HCT116 (cell line): ENCODE results near the gene RNASEH2A. TPM values are rescaled to one million over a fixed set of nuclear protein-coding genes. Genes with fewer than 3 reads are reported as not detected.
"Not testable (repeated sequence)": the region's sequence is repeated elsewhere in the genome, so short reads cannot be mapped to it uniquely, and the experiment has no call there.

Experiments
- ATAC-seq: fragments of 200-7000 bp; cut with Tn5 transposase; 2 replicates; pipeline ENCODE4 v1.9.1; 2020; ENCODE audit warnings: mild to moderate bottlenecking, moderate library complexity
- BruUV-seq: library from RNA; stranded (reverse); fragments of 400-500 nt; replicated peaks from 2 replicates; lab custom pipeline; 2021; lab: Mats Ljungman, UMichigan
- CTCF ChIA-PET: fragments of 300-600 bp; sonication (Branson Sonifier 250); formaldehyde crosslinking; loops from one replicate; lab custom pipeline; 2021; ENCODE audit warnings: antibody characterized with exemption; lab: Charles Lee
- POLR2A ChIA-PET: fragments of 300-600, 350-600 bp; sonication (Branson Sonifier 250); formaldehyde crosslinking; loops from one replicate; lab custom pipeline; 2021; ENCODE audit warnings: antibody characterized with exemption; lab: Charles Lee
- RAD21 ChIA-PET, 2 experiments: fragments of 300-600 bp; sonication (Branson Sonifier 250); formaldehyde crosslinking; loops; one replicate each; lab custom pipeline; 2023; ENCODE audit warnings: low total read pairs in 2 of 2; ENCODE audit not compliant: uncharacterized antibody in 2 of 2, unreplicated experiment in 2 of 2, low non-redundant PET in 1 of 2; lab: Charles Lee
- DNase-seq: peaks from one replicate; pipeline ENCODE4 v3.0.0-alpha.2; 2010; ENCODE audit warnings: low read depth, low spot score
- H2AFZ ChIP-seq: fragments of 200-600 bp; shearing (Covaris generic), sonication (generic); 2 replicates; pipeline ENCODE4 v1.6.1; 2017; ENCODE audit warnings: low read depth, mixed run types, mixed read lengths, antibody characterized with exemption, low read length; ENCODE audit not compliant: poor library complexity, severe bottlenecking
- H3K27ac ChIP-seq: 2 replicates; pipeline ENCODE4 v1.5.1; 2012; ENCODE audit warnings: low read depth, low read length
- H3K27me3 ChIP-seq: fragments of 200-600 bp; sonication (generic); 2 replicates; pipeline ENCODE4 v1.6.1; 2016; ENCODE audit warnings: mixed run types, low read length, mixed read lengths; ENCODE audit not compliant: insufficient read depth
- H3K36me3 ChIP-seq, 2 experiments: fragments of 200-500 bp in 1 of 2; fragments of 200-600 bp in 1 of 2; sonication (Bioruptor generic) in 1 of 2; sonication (generic) in 1 of 2; 2 replicates each; pipeline versions ENCODE4 v1.5.1 to v1.6.1; 2014 to 2016; ENCODE audit warnings: low read length in 2 of 2, inconsistent platforms in 1 of 2, mixed read lengths in 1 of 2, mixed run types in 1 of 2; ENCODE audit not compliant: insufficient read depth in 2 of 2, control insufficient read depth in 1 of 2
- H3K4me1 ChIP-seq, 2 experiments: fragments of 200-600 bp in 1 of 2; sonication (generic) in 1 of 2; 2 replicates each; pipeline versions ENCODE4 v1.5.1 to v1.6.1; 2012 to 2017; ENCODE audit warnings: low read length in 2 of 2, inconsistent platforms in 1 of 2, mild to moderate bottlenecking in 1 of 2, mixed read lengths in 1 of 2, mixed run types in 1 of 2, moderate library complexity in 1 of 2; ENCODE audit not compliant: insufficient read depth in 2 of 2, control insufficient read depth in 1 of 2
- H3K4me2 ChIP-seq: fragments of 200-600 bp; sonication (generic); 2 replicates; pipeline ENCODE4 v1.6.1; 2017; ENCODE audit warnings: mixed run types, low read length, mixed read lengths
- H3K4me3 ChIP-seq, 2 experiments: fragments of 200-600 bp in 1 of 2; sonication (generic) in 1 of 2; replicated peaks in 1 of 2; 2 replicates each; pipeline ENCODE4 v1.5.1; 2011 to 2016; ENCODE audit warnings: low read length in 2 of 2, control low read depth in 1 of 2, low read depth in 1 of 2, mild to moderate bottlenecking in 1 of 2, mixed read lengths in 1 of 2, mixed run types in 1 of 2
- H3K79me2 ChIP-seq: fragments of 200-600 bp; sonication (generic); 2 replicates; pipeline ENCODE4 v1.6.1; 2017; ENCODE audit warnings: mild to moderate bottlenecking, mixed run types, low read length, moderate library complexity, mixed read lengths; ENCODE audit not compliant: insufficient read depth
- H3K9ac ChIP-seq: fragments of 200-600 bp; sonication (generic); 2 replicates; pipeline ENCODE4 v1.6.1; 2016; ENCODE audit warnings: low read length, mixed read lengths
- H3K9me2 ChIP-seq: fragments of 200-600 bp; sonication (generic), shearing (Covaris generic); 2 replicates; pipeline ENCODE4 v1.6.1; 2017; ENCODE audit warnings: mixed run types, mild to moderate bottlenecking, moderate library complexity; ENCODE audit not compliant: insufficient read depth
- H3K9me3 ChIP-seq, 2 experiments: fragments of 200-500 bp in 1 of 2; fragments of 200-600 bp in 1 of 2; sonication (Bioruptor generic) in 1 of 2; sonication (generic) in 1 of 2; 2 replicates each; pipeline ENCODE4 v1.6.1; 2014 to 2017; ENCODE audit warnings: low read length in 2 of 2, mixed read lengths in 2 of 2, inconsistent platforms in 1 of 2, low read depth in 1 of 2, mild to moderate bottlenecking in 1 of 2, mixed run types in 1 of 2, moderate library complexity in 1 of 2; ENCODE audit not compliant: control insufficient read depth in 1 of 2, insufficient read depth in 1 of 2
- H4K20me1 ChIP-seq: fragments of 200-600 bp; sonication (generic), shearing (Covaris generic); 2 replicates; pipeline ENCODE4 v1.6.1; 2017; ENCODE audit warnings: mixed run types, mild to moderate bottlenecking, moderate library complexity; ENCODE audit not compliant: insufficient read depth
- EZH2phosphoT487 ChIP-seq: fragments of 200-600 bp; IDR thresholded peaks from 2 replicates; pipeline ENCODE4 v1.6.1; 2018; ENCODE audit warnings: antibody characterized with exemption, borderline replicate concordance
- FOSL1 ChIP-seq: IDR thresholded peaks from 2 replicates; pipeline ENCODE4 v1.6.1; 2012; ENCODE audit warnings: low read depth
- JUND ChIP-seq: IDR thresholded peaks from 2 replicates; pipeline ENCODE4 v1.6.1; 2012
- POLR2AphosphoS5 ChIP-seq: IDR thresholded peaks from 2 replicates; pipeline ENCODE4 v1.6.1; 2011; ENCODE audit warnings: mild to moderate bottlenecking, low read depth, low read length, moderate library complexity
- TCF7L2 ChIP-seq: IDR thresholded peaks from 2 replicates; pipeline ENCODE4 v1.7.0; 2011; ENCODE audit warnings: borderline replicate concordance, inconsistent platforms; ENCODE audit not compliant: insufficient read depth, insufficient read length; ENCODE audit errors: extremely low read depth
- intact Hi-C: fragments of 100-400 bp; cut with micrococcal nuclease; formaldehyde crosslinking; loops from 2 replicates; pipeline ENCODE4 v1.10.0; 2022
- total RNA-seq: library from RNA; stranded (reverse); gene quantifications from one replicate; pipeline ENCODE4 v1.2.1, GENCODE V29; 2021; ENCODE audit not compliant: unreplicated experiment

Gene RNASEH2A
- total RNA-seq, 1 experiment from 2014 or later = 54.5 TPM

DNA sequence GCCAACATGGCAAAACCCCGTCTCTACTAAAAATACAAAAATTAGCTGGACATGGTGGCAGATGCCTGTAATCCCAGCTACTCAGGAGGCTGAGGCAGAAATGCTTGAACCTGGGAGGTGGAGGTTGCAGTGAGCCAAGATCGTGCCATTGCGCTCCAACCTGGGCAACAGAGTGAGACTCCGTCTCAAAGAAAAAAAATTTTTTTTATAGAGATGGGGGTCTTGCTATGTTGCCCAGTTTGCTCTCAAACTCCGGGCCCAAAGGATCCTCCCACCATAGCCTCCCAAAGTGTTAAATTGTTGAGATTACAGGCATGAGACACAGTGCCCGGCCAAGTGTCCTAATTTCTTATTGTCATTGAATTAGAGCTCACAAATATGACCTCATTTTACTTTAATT, 10.8 kb downstream of the RNASEH2A start:
- H3K4me3 ChIP-seq, H3K9ac ChIP-seq, intact Hi-C loops, BruUV-seq, POLR2A ChIA-PET, ATAC-seq, H3K79me2 ChIP-seq, H3K27ac ChIP-seq, H3K9me3 ChIP-seq, H3K4me2 ChIP-seq, H3K36me3 ChIP-seq, H2AFZ ChIP-seq, H3K4me1 ChIP-seq, H3K9me2 ChIP-seq, H4K20me1 ChIP-seq, CTCF ChIA-PET, RAD21 ChIA-PET, DNase-seq, H3K27me3 ChIP-seq: not testable (repeated sequence)

DNA sequence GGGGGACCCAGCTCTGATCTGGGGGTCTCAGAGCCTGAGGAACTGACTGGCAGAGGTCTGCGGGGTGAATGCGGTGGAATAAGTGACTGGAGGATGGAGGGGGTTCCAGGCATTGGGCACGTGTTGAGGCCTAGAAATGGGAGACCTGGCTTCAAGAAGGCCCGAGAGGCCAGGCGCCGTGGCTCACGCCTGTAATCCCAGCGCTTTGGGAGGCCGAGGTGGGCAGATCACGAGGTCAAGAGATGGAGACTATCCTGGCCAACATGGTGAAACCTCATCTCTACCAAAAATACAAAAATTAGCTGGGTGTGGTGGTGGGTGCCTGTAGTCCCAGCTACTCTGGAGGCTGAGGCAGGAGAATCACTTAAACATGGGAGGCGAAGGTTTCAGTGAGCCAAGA, 11.4 kb downstream of the RNASEH2A start:
- H3K9me3 ChIP-seq, POLR2A ChIA-PET, H3K27ac ChIP-seq, intact Hi-C loops, H3K36me3 ChIP-seq, H3K27me3 ChIP-seq, ATAC-seq, H3K4me3 ChIP-seq, H3K9ac ChIP-seq, H3K4me2 ChIP-seq, BruUV-seq, H3K79me2 ChIP-seq, CTCF ChIA-PET, H3K4me1 ChIP-seq, H3K9me2 ChIP-seq, H4K20me1 ChIP-seq, RAD21 ChIA-PET, DNase-seq, H2AFZ ChIP-seq: not testable (repeated sequence)

GRCh38 chr19:12821761-12822160, 15.4 kb downstream of the RNASEH2A start:
- ChIA-PET CTCF (no interaction called here), POLR2A (no interaction called here), RAD21 (no interaction called here)
- H4K20me1 ChIP-seq = no peaks in the 10 kb centered on the region
- H3K79me2 ChIP-seq = no peaks in the 10 kb centered on the region
- no peaks in the 10 kb centered on the region for H3K36me3 ChIP-seq
- H3K9me2 ChIP-seq = no peaks in the 10 kb centered on the region
- TF ChIP-seq EZH2phosphoT487 (no peak), TCF7L2 (no peak), FOSL1 (no peak), POLR2AphosphoS5 (no peak), JUND (no peak)
- H3K4me2 ChIP-seq = no peak overlapping the region
- H3K9me3 ChIP-seq = peaks cover 0 to 6% of the 10 kb centered on the region in 2 experiments; a peak in 1 of 4 replicates
- no peak overlapping the region for H3K27ac ChIP-seq
- H2AFZ ChIP-seq = no peak overlapping the region
- H3K9ac ChIP-seq = no peak overlapping the region
- no peak for DNase-seq
- H3K27me3 ChIP-seq = no peaks in the 10 kb centered on the region
- H3K4me1 ChIP-seq = peaks cover 6 to 14% of the 10 kb centered on the region in 2 experiments
- intact Hi-C loops = no loop called here
- no peak for ATAC-seq
- no TSS peak for BruUV-seq
- no peak overlapping the region for H3K4me3 ChIP-seq
